Left renal cortex interstitium (tissue), 4 donors: Measurements from ENCODE around the gene PPP1R1C. TPM values are rescaled to one million over a fixed set of nuclear protein-coding genes. Genes with fewer than 3 reads are reported as not detected.
"Not testable (repeated sequence)": the region's sequence is repeated elsewhere in the genome, so short reads cannot be mapped to it uniquely, and the experiment has no call there.

Experiments
- DNase-seq, 4 donors: peaks; one replicate each; pipeline ENCODE4 v3.0.0-alpha.2; 2013; ENCODE audit warnings: low read depth in 4 of 4, low spot score in 2 of 4, missing footprints in 1 of 4
- polyA plus RNA-seq, 4 donors: library from polyadenylated mRNA; unstranded; fragments of 120-200 nt; gene quantifications; one replicate each; pipeline ENCODE4 v1.2.1, GENCODE V29; 2013; ENCODE audit not compliant: insufficient read length in 4 of 4

Gene PPP1R1C, protein sequence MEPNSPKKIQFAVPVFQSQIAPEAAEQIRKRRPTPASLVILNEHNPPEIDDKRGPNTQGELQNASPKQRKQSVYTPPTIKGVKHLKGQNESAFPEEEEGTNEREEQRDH
- 1 to 10 TPM; 1.3 to 3.5 (median 1.6) TPM for polyA plus RNA-seq

DNA sequence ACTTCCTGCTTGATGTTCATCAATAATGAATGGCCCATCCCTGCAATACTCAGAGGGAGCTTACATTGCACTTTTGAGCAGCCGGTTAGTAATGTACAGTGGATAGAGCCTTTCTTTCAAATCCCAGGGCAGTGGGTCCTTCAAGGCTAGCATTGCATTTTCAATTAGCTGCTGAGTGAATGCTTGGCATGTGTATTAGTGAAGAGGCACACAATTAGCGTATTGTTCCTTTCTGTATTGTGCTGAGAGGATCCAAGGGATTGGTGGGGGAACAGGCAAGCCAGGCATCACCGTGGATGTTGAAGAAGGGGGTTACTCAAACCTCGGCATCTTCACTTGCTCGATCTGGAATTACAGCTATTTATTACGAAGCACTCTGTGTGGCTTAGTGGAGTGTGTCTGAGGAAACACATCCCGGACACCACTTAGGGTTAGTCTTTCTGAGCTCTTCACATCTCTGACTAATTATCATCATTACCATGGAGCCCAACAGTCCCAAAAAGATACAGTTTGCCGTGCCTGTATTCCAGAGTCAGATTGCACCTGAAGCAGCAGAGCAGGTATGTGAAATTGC, at the start of gene PPP1R1C:
Gene PPP1R1C, plus strand, starts transcription at position 222 of the 574 bp plus-strand sequence. Its CDS starts 258 bp downstream, at position 480.
- DNase-seq: no peak

DNA sequence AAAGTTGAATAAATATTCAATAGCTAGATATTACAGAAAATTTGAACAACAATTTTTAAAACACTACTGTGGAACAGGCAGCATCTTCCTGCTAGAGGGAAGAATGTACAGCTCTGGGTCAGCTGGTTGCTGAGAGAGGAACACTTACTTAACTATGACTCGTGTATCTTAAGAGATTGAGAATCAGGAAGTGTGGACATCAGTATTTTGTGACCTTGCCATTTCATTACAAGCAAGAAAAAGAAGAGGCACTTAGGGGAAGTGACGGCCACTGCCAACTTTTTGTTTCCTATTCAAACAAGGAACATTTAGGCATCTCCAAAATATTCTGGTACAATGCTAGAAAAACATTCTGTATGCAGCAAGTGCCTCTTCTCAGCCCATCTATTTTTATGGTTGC, 48.2 kb upstream of the PPP1R1C start:
- DNase-seq: no peak

DNA sequence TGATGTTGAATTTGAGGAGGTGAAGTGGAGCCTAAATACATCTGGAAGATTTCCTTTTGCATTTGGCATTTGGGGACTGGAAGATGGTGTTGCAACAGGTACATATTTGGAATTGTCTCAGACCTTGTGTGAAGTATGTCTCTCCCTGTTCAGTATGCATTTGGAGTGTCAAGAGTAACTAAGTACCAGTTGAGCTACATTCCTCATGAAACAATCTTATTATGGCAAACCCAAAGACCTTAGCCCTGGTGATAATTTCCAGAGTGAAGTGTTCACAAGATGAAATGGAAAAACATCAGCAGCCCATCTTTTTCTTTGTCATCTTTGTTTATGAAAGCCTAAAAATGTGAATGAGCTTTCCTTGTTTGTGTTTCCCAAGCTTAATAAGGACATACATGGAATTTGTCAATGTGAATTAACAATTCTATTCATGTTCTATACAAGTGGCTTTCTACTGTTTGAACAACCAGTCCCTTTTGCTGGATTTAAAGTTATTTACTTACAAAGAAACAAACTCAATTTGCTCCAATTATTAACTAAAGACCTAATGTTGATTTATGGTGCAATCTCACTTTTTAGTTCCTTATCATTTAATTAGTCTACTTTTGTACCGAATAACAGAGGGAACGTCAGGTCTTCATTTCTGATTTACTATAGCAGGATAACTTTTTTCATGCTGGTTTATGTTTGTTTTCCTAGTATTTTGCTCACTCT, 42.1 kb upstream of the PPP1R1C start:
- DNase-seq: no peak

DNA sequence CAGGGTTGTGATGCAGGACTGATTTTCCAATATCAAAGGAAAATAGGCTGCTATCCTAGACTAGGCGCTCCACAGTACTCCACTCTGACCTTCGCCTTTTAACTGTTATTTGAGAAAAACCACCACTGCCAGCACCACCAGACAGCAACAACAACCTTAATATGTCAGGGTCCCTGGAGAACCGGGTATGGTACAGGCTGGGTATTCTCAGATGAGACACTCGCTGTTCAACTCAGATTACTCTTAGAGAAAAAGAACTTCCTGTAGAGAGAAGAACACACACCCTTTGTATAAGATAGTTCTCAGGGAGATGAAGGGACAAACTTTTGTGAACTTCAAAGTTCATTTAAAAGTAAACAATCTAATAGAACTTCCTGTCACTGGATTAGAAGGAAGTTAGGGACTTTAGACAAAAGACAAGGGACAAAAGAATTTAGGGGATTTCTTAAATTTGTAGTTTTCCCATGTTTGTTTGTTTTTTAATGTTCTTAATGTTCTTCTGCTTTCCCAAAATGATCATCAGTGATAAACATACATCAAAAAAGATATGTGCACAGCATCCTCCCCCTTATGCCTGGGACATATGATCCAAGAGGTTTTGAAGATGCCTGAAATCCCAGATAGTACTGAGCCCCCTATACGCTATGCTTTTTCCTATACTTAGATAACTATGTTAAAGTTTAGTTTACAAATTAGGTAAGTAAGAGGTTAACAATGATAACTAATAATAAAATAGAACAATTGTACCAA, 41.3 kb upstream of the PPP1R1C start:
- DNase-seq: no peak

DNA sequence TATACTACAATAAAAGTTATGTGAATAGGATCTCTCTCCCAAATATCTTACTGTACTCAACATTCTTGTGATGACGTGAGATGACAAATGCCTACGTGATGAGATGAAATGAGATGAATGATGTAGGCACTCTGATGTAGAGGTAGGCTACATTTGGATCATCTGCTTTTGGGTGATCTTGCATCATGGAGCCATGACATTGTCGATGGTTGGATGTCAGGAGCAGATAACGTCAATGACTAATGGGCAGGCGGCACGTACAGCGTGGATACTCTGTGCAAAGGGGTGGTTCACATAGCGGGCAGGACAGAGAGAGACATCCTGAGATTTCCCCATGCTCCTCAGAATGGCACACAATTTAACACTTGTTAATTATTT, 40.8 kb upstream of the PPP1R1C start:
- DNase-seq: no peak

DNA sequence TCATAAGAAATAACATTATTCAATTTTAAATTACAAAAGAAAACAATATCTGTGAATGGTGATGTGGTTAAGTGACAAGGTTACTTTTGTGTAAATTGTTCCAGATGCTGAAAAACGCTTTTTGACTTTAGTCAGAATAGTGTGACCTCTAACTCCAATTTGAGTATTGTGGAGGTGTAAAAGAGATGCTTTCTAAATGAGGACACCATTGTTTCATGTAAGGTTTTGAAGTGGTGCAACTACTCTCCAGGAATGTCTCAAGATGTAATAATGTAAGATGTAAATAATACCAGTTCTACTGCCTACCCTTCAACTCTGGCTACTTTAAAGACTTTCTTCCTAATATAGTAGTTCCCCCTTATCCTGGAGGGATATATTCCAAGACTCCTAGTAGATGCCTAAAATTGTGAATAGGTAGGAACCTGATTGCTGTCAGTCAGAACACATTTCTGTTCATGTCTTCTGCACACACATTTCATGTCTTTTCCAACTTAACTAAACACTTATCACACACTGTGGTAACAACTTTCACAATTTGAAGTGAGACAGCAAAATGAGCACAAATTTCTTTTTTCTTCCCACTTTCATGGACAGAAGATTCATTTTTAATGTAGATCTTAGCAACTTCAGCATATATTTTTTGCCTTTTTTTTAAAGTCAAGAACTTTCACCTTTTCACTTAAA, 39.1 kb upstream of the PPP1R1C start:
- no peak for DNase-seq

DNA sequence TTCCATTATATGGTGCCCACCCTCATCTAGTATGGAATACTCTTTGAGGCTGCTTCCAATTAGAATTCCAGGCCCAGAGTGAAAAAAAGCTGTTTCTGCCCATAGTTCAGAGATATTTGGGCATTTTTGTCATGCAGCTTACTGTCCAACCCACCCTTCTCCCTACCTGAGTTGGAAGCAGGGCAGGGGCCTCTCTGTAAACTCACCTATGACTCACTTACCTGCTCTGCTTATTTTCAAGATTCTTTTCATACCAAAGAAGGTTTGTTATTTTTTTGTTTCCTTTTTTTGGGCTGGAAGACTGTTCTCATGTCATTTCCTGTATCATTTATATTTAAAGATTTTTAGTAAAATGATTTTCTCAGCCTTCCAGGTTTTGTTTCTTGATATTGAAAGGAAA, 38.4 kb upstream of the PPP1R1C start:
- DNase-seq: no peak

DNA sequence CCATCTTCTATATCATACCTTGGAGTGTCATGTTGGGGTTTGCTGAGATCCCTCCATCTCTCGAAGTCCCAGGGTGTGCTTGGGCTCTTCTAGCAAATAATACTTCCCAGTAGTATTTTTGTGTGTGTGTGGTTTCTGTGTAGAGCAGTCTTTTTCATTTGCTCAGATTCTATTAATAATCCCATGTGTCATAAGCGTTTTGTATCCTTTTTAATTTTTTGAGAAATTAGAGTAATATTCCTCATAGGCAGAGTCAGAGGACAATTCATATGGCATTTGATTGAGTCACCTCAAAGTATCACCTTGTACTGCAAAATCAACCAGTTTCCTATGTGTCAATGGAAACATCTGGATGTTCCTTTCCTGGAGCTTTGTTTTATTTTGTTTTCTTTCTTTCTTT, 37.4 kb upstream of the PPP1R1C start:
- no peak for DNase-seq

DNA sequence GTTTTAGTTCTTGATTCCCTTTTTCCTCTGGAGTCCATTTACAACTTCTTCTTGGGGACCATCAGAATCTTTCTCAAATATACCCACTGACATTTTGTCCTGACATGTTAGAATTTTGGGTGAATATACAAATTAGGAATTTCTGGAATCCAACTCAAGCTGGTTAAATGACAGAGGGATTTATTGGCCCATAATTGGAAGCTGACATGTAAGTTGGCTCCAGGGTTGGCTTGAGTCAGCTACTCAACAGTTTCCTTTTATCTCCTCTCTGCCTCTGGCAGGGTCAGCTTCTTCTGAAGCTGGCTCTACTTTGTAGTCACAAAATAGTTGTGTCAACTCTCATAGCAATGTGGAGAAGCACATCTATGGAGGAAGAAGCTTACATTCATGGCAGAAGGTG, 36.6 kb upstream of the PPP1R1C start:
- DNase-seq: no peak

DNA sequence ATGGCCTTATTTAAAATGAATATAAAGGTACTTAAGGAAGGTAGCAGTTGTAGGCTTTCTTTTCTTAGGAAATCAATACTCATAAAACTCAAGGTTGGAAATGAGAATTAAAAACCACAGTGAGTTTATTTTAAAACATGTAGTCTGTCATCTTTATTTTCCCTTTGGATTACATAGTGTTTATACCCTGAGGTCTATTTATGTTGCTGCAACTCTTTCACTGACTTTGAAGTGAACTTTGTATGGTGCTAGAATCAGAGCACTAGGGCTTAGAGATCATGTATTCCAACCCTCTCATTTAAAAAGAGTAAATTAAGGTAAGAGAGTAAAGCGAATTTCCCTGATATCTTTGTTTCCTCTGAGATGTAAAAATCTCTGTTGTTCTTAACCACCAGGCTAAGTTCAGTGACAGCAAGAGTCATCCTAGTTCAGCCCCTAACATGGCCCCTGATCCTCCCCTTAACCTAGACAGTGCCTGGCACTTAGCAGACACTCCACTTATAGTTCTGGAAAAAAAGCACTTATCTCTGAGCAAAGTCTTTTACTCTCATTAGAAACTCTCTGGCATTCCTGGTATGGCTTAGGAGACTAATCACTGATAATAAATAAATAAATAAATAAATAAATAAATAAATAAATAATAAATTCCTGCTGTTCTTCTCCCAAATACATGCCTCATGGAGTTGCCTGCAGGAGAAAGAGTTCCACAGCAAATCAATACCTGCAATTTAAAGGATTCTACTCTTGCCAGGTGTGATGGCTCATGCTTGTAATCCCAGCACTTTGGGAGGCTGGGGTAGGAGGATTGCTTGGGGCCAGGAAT, 33.0 kb upstream of the PPP1R1C start:
- no peak for DNase-seq

DNA sequence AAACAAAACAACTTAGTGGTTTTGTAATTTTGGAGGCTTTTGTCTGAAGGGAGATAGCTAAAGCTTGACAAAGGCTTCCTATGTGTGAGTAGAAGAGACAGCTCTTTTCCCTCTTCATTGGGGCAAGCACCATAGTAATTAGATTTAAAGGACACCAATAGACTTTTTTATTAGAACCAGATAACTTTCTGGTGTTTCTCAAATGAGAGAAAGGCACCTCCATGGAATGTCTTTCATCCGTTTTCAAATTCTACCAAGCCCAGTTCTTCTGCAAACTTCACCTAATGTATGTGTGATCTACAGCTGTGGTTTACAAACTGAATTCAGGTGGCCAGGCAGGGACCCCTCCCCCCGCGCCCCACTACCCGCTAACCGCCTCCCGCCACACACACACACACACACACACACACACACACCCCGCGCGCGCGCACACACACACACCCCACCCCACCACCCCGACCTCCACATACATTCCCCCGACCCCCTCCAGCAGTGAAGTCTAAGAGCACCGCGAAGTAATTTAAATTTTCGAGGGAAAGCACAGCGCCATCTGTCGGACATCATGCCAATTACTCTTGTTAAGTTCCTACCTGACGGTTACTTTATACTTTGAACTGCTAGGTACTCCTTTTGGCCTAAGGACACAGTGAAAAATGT, 31.6 kb upstream of the PPP1R1C start:
- peak; percentile 56 to 77 (median 68) for DNase-seq

DNA sequence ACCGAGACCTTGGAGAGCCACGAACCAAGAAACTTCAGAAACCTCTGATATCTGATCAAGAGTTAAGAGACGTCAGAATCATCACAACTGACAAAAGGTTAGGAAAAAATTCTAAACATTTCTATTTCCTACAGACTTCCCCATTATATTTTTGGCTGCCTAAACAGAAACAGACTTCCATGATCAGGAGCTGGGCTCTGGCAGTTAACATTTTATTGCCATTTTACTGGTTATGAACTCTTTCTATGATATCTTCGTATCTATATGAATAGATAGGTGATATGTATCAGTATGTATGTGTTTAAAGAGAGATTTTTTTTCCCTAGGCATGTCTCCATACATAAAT, 31.1 kb upstream of the PPP1R1C start:
- DNase-seq: no peak

DNA sequence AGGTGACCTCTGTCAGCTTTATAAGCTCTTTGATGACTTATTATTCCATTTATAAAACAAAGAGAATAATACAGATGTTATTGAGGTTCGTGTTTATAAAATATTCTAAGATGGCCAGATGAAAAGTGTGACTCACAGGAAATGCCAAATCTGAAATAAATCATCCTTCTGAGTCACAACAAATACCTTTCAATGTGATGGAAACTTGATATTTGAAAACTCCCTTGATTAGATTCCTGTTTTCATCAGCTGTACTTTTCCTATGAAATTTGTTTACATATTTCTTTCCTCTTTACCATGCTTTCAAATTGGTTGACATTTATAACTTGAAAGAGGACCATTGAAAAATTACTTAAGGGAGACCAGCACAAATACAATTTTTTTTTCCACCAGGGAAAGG, 30.6 kb upstream of the PPP1R1C start:
- DNase-seq: no peak

DNA sequence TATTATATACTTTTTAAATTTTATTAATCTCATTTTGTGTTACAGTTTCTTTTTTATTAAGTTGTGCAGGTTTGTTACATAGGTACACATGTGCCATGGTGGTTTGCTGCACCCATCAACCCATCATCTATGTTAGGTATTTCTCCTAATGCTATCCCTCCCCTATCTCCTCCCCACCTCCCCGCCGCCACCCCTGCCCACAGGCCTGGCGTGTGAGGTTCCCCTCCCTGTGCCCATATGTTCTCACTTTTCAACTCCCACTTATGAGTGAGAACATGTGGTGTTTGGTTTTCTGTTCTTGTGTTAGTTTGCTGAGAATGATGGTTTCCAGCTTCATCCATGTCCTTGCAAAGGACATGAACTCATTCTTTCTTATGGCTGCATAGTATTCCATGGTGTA, 29.8 kb upstream of the PPP1R1C start:
- not testable (repeated sequence) for DNase-seq

DNA sequence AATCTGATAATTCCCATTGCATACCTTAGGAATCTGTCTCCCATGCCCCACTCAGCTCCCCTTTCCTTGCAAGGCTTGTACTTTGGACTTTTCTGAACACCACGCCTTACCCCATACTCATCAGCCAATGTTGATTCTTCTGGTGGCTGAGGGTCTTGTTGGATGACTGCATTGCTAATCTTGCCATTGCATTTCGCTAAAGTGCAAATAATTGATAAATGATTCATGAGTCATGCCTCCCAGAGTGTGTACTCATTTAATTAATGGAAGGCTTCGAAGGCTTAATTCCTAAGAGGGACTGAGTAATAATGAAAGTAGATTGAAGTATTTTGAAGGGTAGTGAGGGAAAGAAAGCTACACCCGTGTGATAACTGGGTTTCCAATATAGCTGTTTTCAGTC, 28.0 kb upstream of the PPP1R1C start:
- DNase-seq: no peak

DNA sequence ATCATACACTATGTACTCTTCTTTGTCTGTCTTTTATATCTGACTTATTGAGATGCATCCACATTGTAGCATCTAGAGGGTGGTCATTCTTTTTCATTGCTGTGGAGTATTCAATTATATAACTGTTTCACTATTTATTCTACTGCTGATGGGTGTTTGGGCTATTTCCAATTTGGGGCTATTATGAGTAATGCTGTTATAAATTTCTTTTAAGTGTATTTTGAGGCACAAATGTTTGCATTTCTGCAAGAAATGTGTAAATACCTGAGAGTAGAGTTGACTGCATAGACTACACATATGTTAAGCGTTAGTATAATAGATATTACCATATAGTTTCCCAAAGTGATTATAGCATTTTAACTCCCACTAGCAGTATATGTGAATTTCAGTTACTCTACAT, 26.9 kb upstream of the PPP1R1C start:
- no peak for DNase-seq

DNA sequence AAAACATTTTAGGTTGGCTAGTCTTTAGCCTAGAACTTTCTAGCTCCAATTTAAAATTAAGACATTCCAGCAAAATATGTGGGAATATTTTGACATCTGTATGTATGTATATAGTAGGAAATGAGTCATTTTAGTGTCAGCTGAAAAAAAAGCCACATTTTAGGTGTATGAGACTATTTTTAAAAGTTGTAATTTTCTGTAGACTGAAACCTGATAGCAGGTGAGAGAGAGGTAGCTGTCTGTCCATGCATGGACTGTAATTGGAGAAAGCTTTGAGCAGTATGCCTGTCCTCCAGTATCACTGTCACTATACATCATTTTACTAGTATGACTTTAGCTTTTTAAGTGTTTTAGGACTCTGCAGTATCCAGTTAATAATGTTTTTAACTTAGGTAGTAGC, 26.1 kb upstream of the PPP1R1C start:
- no peak for DNase-seq

DNA sequence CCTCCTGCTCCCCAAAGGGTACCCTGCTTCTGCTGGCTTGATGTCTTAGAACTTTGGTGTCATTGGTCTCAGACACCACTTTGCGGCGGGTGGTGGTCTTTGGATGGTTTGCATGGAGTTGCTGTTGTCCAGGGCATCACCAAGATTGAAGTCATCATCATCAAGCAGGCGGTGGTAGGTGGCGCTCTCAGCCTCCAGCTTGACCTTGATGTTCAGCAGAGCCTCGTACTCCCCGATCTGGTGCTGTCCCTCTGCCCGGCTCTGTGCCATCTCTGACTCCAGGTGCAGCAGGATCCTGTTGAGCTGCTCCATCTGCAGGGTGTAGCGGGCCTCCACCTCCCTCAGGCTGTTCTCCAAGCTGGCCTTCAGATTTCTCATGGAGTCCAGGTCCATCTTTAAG, 24.5 kb upstream of the PPP1R1C start:
- not testable (repeated sequence) for DNase-seq

DNA sequence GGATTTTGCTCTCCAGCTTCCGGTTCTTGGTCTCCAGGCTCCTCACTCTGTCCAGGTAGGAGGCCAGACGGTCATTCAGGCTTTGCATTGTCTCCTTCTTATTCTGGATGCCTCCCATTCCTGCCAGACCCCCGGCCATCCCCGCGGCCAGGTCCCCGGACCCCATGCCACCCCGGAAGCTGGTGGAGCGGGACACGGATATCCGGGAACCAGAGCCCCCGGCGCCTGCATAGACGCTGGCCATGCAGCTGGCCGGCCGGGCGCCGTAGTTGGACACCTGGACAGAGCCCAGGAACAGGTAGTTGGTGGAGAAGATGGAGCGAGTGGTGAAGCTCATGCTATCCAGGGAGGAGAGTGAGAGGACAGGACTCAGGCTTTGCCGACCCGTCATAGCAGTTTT, 23.5 kb upstream of the PPP1R1C start:
- DNase-seq: no peak
